Measurements from ENCODE around the gene RUVBL2. TPM values are rescaled to one million over a fixed set of nuclear protein-coding genes. Genes with fewer than 3 reads are reported as not detected.

The RUVBL2 gene
- total RNA-seq, 2 donors from 2014 or later = 47.9 to 56.7 TPM

DNA sequence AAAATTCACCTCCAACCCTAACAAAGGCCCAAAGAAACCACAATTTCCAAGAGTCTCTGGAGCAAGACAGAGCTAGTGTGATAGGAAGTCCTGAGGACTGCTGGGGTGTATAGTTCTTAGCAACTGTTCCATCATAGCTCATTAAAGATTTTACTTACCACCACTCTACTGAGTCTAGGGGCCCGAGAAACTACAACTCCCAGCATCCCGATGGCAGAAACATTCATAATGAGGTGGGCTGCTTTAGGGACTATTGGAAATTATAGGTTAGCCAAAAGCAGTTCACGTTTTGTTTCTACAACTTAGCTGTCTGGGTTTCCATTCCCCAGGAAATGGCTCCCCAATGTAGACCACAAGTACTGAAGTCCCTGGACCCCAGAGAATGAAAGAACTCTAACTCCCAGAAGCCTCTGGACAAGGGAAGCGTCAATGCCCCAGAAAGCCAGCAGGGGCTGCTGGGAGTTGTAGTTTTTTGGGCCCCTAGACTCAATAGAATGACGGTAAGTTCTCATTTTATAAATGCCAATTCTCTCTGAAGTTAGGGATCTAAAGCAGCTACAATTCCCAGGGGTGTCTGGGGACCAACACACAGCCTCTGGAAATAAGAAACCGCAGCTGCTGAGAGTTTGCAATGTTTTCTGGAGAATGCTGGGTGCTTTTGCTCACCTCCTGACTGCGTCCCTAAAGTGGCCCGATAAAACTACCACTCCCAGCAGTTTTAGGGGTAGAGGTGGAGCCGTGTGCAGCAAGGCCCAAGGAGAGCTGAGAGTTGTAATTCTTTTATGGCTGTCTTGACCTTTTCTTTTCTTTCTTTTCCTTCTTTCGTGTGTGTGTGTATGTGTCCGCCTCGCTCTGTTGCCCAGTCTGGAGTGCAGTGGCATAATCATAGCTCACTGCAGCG is 17.5 kb upstream of the RUVBL2 start:
- DNase-seq = peak in 1 of 2 donors; percentile 33
- peak; percentile 16 for ATAC-seq
- intact Hi-C loops (cut with DNase I, micrococcal nuclease) = no loop called here

DNA sequence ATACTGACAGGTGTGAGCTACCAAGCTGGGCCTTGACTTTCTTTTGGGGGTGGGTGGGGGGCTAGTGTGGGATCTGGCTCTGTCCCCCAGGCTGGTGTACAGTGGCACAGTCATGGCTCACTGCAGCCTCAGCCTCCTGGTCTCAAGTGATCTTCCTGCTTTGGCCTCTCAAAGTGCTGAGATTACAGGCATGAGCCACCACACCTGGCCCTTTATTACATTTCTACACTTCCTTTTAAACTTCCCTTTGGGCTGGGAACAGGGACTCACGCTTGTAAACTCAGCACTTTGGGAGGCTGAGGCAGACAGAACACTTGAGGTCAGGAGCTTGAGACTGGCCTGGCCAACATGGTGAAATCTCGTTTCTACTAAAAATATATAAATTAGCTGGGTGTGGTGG is 16.6 kb upstream of the RUVBL2 start:
- intact Hi-C loops (cut with DNase I, micrococcal nuclease) = no loop called here
- DNase-seq (no peak), ATAC-seq (peak; percentile 55)

DNA sequence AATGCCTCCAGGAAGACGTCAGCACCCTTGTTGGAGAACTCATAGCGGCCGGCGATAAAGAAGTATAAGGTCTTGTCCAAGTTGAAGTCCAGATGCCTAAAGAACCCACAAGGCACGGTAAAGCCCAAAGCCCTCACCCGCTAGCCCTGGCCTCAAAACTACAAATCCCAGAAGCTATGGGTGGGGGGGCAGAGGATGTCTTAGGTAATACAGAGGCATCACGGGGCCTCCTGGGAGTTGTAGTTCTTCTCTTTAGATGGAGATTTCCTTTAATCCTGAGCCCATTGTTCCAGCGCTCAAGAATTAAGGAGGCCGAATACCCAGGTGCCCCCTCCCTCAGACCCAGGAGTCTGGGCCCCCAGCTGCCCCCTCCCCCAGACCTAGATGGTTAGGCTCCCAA is 11.4 kb upstream of the RUVBL2 start:
- intact Hi-C loops (cut with DNase I, micrococcal nuclease) = no loop called here
- DNase-seq = no peak
- no peak for ATAC-seq

DNA sequence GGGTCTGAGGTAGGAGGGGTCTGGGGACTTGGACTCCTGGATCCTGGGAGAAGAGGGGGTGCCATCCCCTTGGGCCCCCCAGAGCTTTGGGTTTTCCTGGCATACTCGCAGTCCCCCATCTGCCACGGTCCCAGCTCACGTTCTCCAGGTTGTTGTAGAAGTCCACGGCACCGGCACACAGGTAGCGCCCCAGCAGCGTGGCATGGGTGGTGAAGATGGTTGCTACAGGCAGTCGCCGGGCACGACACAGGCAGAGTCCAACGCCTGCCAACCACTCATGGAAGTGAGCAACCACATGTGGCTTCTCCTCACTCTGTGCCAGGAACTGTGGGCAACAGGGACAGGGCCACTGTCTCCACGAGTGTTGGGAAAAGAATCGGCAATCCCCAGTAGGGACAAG is 8.0 kb upstream of the RUVBL2 start:
- DNase-seq (no peak), ATAC-seq (no peak)
- intact Hi-C loops (cut with DNase I, micrococcal nuclease) = no loop called here

DNA sequence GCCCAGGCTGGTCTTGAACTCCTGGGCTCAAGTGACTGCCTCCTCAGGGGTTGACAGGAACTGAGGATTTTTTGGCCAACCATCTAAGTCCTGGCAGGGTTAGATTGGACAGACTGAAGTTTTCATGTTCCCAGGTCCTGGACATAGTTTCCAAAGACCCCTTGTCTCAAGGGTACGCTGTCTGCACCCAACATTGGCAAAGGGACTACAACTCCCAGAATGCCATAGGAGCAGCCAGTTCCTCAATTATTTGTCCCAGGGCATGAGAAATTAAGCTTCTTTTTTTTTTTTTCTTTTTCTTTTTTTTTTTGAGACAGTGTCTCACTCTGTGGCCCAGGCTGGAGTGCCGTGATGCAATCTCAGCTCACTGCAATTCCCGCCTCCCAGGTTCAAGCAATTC is 7.5 kb upstream of the RUVBL2 start:
- intact Hi-C loops (cut with DNase I, micrococcal nuclease) = no loop called here
- DNase-seq (no peak), ATAC-seq (no peak)

DNA sequence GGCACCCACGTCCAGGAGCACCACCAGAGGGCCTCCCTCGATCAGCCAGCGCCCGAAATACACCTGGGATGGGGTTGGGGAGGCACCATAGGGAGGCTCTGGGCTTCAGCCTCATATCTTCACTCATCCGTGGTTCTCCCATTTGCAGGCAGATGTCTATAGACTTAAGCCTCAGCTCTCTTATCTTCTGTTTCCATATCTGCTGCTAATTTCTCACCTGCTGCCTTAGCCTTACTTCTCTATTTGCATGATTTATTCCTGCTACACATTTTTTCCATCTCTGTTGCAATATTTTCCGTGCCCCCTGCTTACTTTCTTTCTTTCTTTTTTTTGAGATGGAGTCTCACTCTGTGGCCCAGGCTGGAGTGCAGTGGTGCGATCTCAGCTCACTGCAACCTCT is 6.4 kb upstream of the RUVBL2 start:
- no peak for ATAC-seq
- intact Hi-C loops (cut with DNase I, micrococcal nuclease) = no loop called here
- no peak for DNase-seq

DNA sequence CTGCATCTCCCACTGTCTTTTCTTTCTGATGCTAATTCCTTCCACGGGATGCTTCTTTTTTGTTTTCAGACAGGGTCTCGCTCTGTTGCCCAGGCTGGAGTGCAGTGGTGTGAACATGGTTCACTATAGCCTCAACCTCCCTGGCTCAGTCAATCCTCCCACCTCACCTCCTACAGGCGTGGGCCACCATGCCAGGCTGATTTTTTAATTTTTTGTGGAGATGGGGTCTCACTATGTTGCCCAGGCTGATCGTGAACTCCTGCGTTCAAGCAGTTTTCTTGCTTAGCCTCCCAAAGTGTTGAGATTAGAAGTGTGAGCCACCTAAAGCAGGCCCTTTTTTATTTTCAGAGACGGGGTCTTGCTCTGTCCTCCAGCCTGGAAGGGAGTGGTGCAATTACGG is 5.4 kb upstream of the RUVBL2 start:
- ATAC-seq = no peak
- no peak for DNase-seq
- intact Hi-C loops (cut with DNase I, micrococcal nuclease) = no loop called here

DNA sequence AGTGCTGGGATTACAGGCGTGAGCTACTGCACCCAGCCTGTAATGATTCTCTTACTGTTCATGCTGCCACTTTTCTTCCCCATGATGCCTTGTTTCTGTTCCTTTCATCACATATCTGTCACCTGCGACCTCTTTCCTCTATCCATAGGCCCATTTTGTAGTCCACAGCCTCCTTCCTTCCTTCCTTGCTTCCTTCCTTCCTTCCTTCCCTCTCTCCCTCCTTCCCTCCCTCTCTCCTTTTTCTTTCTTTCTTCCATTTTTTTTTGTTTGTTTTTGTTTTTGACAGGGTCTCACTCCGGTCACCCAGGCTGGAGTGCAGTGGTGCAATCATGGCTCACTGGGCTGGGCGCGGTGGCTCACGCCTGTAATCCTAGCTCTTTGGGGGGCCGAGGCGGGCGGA is 4.8 kb upstream of the RUVBL2 start:
- intact Hi-C loops (cut with DNase I, micrococcal nuclease) = no loop called here
- no peak for ATAC-seq
- no peak for DNase-seq

DNA sequence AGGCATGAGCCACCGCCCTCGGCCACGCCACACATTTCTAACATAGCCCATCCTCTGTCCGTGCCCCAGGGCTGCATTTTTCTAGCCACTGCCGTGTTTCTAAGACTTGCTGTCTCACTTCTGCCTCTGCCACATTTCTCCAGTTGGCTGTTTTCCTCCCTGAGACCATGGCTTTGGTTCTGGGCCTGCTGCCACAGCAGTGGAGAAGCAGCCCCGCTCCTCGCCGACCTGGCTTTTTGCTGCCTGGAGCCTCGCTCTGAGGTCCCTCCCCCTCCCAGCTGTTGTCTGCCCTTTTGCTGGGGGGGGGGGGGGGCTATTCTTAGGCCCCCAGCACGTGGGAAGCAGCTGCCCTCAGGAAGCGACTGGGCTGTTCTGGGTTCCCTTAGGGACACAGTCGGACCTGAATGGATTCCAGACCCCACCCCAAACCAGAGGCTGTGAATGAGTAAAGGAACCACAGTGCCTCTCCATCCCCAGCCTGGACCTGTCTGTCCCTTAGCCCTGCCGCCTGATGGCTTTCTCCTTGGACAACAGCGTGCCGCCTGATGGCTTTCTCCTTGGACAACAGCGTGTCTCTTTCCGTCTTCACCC is 3.9 kb upstream of the RUVBL2 start:
- DNase-seq (no peak), ATAC-seq (no peak)
- intact Hi-C loops (cut with DNase I, micrococcal nuclease) = no loop called here

DNA sequence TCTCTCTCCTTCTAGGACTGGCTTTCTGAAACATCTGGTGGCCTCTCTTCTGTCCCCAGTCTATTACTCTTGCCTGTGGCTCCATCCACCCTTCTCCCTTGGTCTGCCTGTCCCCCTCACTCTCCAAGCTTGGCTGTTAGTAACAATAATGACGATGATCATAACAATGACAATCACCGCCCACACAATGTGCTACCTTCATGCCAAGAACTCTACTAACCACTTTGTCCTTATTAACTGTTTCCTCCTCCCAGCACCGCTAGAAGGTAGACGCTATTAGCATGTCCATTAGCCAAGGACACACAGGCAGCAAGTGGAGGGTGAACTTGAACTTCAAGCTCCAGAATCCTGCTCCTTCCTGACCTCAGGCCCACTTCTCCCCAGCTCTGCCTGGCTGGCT is 3.3 kb upstream of the RUVBL2 start:
- intact Hi-C loops (cut with DNase I, micrococcal nuclease) = no loop called here
- ATAC-seq (no peak), DNase-seq (no peak)

DNA sequence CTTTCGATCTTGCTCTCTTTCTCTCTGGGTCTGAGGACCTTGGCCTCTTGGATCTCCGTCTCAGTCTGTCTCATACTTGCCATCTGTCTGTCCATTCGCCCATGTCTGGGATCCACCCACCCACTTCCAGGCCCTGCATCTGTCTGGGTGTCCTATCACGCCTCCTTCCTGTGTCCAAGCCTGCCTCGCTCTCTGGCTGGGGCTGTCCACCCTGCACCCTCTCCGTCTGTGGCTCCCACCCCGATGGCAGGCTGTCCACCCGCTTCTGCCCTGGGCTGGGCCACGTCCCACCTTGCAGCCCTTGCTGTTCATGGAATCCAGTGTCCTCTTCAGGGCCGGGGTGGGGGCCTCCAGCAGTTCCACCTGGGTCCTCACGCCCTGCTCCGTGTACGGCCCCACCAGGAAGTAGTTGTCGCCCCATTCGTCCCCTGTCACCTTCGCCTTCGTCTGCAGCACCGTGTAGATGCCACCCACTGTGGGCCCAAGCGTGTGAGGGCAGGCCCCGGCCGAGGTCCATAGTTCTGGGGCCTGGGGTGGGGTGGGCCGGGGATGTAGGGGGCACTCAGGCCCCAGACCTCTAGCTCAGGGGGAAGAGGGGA is 2.6 kb upstream of the RUVBL2 start:
- no peak for ATAC-seq
- no peak for DNase-seq
- intact Hi-C loops (cut with DNase I, micrococcal nuclease) = no loop called here

DNA sequence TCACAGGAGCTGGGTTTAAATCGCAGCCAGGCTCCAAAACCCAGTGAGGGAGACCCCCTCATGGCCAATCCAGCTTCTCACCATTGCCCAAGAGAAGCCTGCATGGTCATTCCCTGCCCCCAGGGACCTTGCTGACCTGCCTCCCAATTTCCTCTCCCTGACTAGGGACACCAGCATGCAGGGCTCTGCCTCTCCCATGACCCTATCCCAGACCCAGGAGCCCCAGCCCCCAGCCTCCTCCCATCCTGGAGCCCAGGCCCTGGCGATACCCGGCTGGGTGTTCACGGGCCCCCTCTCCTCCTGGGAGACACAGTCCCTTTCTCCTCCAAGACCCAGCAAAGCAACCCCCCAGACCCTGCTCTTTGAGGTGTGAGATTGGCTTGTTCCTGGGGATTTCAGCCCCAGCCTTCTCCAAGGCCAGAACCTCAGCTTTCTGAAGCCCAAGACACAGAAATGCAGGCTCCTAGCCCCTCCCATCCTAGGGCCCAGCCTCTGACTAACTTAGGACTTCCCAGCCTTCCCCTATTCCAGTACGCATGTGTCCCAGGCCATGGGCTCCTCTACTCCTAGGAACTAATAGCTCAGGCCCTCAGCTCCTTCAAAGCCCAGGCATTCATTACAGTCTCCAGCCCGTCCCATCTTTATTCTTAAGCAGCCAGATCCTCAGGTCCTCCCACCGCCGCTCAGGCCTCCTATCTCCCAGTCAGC is 1.7 kb upstream of the RUVBL2 start:
- DNase-seq = peak; percentile 63 to 75
- intact Hi-C loops (cut with DNase I, micrococcal nuclease) = no loop called here
- ATAC-seq = peak; percentile 50

DNA sequence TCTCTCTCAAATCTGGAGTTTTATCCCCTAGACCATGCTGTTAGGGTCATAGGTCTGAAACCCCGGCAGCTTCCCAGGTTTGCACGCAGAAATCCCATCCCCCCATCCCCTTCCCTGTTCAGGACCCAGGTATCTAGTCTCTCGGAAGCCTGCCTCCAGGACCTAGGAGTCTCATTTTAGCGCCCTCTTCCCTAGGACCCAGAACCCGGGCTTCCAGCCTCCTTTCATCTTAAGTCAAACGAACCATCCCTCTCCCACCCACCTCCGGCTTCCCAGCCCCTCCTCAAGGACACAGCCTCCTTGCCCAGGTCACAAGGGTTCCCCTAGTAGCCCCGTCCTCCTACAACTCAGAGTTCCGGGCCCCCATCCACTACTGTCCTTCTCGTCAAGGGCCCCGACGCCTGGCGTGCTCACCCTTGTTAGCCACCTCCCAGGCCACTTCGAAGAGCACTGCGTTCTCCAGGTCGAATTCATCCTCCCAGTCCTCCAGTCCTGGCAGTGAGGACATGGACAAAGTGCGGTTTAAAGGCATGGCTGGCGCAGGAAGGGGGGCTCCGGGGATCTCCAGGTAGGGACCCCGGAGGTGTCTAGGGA is 1.0 kb upstream of the RUVBL2 start:
- peak; percentile 17 for ATAC-seq
- peak in 1 of 2 donors; percentile 47 for DNase-seq
- intact Hi-C loops (cut with DNase I, micrococcal nuclease) = no loop called here

DNA sequence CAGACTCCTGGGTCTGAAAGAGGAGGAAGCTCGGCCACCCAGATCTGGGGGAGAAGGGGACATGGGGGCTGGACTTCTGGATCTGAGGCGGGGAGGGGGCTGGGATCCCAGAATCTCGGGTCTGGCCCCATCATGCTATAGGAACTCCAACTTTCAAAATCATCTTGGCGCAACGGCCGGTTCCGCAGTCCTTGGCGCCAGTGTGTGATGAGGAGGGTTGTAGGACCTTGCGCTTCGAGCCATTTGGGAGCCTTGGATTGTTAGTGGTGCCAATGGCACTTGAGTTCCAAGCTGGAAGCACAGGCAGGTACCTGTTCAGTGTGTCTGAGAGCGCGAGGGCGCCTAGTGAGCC is 324 bp downstream of the RUVBL2 start:
- intact Hi-C loops (cut with DNase I, micrococcal nuclease) = no loop called here
- ATAC-seq (no peak), DNase-seq (no peak)

DNA sequence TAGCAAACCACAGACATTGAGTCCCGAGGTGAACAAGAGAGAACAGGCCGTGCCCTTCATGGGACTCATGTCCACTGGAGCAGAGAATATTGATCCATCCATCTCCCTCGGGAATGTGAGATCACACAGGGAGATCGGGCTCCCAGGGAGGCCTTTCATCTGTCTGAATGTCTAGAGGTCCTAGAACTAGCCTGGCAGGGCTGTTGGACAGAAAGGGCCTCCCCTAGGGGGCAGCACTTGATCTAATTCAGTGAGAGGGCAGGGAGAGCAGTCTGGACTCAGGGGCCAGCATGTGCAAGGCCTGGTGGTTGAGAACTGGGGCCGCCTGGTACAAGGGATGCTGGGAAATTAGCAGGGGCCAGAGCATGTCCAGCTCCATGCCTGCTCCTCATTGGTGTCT is 4.3 kb downstream of the RUVBL2 start:
- ATAC-seq = no peak
- intact Hi-C loops (cut with DNase I, micrococcal nuclease) = no loop called here
- DNase-seq = peak in 1 of 2 donors; percentile 76

DNA sequence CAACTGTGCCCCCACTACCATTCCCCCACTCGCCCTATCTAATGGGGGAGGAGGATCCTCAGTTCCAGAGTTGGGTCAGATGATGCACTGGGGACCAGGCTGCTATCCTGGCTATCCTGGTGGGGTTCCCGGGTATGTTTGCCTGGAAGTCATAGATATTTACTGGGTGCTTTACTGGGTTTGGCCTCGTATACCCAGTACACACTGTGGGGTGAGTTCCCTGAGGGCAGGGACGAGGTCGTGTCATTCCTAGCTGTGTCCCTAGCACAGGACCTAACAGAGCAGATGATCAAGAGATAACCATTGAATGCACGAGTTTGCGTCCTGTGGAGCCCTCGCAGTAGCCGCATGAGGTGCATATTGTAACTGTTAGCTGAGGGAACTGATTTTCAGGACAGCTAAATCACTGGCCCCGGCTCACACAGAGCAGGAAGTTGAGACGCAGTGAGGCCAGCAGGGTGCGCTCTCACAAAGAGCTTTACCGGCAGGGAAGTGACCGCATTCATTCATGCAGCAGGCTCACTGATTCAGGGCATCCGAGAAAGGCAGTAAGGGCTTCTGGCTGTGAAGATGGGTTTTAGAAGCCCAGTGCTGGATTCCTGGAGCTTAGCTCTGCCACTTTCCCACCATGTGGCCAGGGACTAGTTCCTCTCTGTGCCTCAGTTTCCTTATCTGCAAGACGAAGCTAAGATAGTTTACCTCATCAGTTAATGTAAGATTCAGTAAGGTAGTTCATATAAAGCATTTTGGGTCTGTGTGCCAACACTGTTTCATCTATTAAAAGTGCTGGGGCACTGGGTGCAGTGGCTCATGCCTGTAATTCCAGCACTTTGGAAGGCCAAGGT is 6.0 kb downstream of the RUVBL2 start:
- intact Hi-C loops (cut with DNase I, micrococcal nuclease) = no loop called here
- peak; percentile 85 for ATAC-seq
- DNase-seq = peak in 1 of 2 donors; percentile 72

DNA sequence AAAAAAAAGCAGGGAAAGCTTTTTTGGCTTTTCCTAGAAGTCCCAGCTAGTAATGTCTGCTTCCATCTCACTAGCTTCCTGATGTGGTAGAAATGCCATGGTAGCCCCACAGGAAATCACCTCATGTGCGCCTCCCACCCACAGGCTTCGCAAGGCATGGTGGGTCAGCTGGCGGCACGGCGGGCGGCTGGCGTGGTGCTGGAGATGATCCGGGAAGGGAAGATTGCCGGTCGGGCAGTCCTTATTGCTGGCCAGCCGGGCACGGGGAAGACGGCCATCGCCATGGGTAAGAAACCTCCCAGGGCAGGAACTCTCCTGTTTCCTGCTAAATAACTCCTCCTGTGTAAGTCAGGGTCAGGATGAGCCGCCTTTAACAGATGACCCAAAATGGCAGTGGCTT is 10.4 kb downstream of the RUVBL2 start:
- ATAC-seq (no peak), DNase-seq (no peak)
- intact Hi-C loops (cut with DNase I, micrococcal nuclease) = no loop called here

DNA sequence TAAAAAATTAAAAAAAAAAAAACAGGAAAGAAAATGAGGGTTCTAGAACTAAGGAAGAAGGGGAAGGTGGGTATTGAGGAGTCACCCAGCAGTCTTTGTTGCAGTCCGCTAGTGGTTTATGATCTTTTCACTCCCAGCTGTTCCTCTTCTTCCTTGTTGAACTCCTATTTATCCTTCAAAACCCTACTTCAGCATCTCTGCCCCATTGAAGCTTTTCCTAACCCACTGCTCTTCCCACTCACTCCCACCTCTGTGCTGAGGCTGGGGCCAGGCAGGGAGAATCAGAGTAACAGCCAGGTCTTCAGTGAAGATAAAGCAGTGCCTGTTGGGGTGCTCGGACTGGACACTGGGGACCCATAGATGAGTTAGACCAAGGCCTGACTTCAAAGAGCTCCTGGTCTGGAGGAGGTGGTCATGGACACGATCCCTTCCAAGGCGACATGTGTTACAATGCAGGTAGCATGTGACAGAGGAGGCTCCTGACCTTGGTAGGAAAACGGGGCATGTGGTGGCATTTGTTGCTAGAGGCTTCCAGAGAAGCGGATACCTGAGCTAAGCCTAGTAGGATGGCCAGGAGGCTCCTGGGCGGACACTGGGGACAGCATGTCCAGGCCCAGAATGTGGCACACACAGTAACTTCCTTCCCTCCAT is 11.4 kb downstream of the RUVBL2 start:
- no peak for ATAC-seq
- no peak for DNase-seq
- intact Hi-C loops (cut with DNase I, micrococcal nuclease) = no loop called here
